ENCODE data around the gene ITGA2. TPM values are rescaled to one million over a fixed set of nuclear protein-coding genes. Genes with fewer than 3 reads are reported as not detected.

ITGA2 gene
- total RNA-seq, 2 donors from 2014 or later = 6.4 to 21.5 TPM

DNA sequence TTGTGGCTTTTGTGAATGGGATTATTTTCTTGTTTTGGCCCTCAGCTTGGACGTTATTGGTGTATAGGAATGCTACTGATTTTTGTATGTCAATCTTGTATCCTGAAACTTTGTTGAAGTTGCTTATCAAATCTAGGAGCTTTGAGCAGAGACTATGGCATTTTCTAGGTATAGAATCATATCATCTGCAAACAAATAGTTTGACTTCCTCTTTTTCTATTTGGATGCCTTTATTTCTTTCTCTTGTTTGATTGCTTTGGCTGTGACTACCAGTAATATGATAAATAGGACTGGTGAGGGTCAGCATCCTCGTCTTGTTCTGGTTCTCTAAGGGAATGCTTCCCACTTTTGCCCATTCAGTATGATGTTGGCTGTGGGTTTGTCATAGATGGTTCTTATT is 24.7 kb downstream of the ITGA2 start:
- no peak overlapping the region for H3K4me3 ChIP-seq
- DNase-seq (ENCODE audit: low spot score) = no peak
- H3K4me1 ChIP-seq (replicated peaks) = no peaks in the 10 kb centered on the region
- no peaks in the 10 kb centered on the region for H3K36me3 ChIP-seq
- intact Hi-C loops (cut with DNase I) = no loop called here
- no peaks in the 10 kb centered on the region for H3K9me3 ChIP-seq
- 91% methylated on average over 2 of the region's 2 CpGs for WGBS
- H3K27me3 ChIP-seq (replicated peaks; ENCODE audit: insufficient read depth) = no peaks in the 10 kb centered on the region
- TF ChIP-seq, protein P1, sequence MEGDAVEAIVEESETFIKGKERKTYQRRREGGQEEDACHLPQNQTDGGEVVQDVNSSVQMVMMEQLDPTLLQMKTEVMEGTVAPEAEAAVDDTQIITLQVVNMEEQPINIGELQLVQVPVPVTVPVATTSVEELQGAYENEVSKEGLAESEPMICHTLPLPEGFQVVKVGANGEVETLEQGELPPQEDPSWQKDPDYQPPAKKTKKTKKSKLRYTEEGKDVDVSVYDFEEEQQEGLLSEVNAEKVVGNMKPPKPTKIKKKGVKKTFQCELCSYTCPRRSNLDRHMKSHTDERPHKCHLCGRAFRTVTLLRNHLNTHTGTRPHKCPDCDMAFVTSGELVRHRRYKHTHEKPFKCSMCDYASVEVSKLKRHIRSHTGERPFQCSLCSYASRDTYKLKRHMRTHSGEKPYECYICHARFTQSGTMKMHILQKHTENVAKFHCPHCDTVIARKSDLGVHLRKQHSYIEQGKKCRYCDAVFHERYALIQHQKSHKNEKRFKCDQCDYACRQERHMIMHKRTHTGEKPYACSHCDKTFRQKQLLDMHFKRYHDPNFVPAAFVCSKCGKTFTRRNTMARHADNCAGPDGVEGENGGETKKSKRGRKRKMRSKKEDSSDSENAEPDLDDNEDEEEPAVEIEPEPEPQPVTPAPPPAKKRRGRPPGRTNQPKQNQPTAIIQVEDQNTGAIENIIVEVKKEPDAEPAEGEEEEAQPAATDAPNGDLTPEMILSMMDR (IDR thresholded peaks at IDR 0.05) = no peak
- TF ChIP-seq POLR2AphosphoS5 (IDR thresholded peaks at IDR 0.05) = no peak
- no peak for TF ChIP-seq POLR2A (IDR thresholded peaks at IDR 0.05)
- no peak overlapping the region for H3K27ac ChIP-seq

DNA sequence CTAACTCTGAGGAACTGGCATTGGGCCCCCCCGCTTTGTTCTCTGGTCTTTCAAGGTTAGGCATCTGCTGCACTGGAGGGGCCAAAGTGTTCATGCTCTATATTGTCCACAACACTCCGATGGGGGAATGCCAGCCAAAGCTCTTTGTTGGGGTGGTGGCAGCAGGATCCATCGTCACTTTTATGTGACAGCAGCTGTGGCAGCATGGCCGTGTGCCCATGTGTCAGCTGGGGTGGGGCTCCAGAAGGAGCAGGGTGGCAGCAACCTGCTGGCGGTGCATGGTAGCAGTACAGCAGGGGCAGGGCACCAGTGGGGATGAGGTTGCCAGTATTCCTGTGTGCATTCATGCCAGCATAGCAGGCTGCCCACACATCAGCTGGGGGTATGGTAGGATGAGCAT is 28.2 kb downstream of the ITGA2 start:
- intact Hi-C loops (cut with DNase I) = no loop called here
- DNase-seq (ENCODE audit: low spot score) = no peak
- TF ChIP-seq POLR2AphosphoS5 (IDR thresholded peaks at IDR 0.05) = no peak
- TF ChIP-seq POLR2A (IDR thresholded peaks at IDR 0.05) = no peak
- TF ChIP-seq, protein P1 (IDR thresholded peaks at IDR 0.05) = no peak
- Histone ChIP-seq H3K27ac (no peak overlapping the region), H3K9me3 (no peaks in the 10 kb centered on the region), H3K27me3 (replicated peaks; ENCODE audit: insufficient read depth) (no peaks in the 10 kb centered on the region), H3K36me3 (no peaks in the 10 kb centered on the region), H3K4me3 (no peak overlapping the region), H3K4me1 (replicated peaks) (no peaks in the 10 kb centered on the region)
- WGBS = 58% methylated on average over 5 of the region's 5 CpGs

DNA sequence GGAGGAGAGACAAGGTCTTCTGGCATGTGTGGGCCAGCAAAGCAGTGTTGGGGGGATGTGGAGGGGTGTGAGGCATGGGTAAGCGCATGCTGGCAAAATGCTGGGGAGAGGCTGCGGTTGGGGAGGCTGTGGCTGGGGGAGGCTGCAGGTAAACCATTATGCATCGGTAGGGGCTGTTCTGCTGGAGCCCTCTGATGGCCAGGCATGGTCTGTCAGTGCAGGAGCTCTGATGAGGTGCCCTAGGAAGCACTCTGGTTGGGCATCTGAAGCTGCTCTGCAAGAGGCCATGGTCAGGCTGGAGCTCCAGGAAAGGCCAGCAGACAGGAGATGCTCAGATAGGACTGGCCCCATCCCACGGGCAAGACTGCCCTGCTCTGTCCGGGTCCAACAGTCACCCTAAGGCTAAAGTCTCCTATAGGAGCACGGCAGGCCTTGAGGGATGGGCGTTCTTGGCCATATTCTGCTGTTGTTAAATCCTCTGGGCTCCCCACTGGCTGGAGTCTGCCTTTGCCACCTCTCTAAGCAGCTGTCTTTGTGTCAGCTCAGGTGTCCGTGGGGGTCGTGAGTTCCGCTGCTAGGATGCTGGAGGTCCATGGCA is 28.7 kb downstream of the ITGA2 start:
- H3K36me3 ChIP-seq = no peaks in the 10 kb centered on the region
- H3K4me3 ChIP-seq = no peak overlapping the region
- no peaks in the 10 kb centered on the region for H3K4me1 ChIP-seq (replicated peaks)
- intact Hi-C loops (cut with DNase I) = no loop called here
- DNase-seq (ENCODE audit: low spot score) = no peak
- H3K9me3 ChIP-seq = no peaks in the 10 kb centered on the region
- WGBS = 88% methylated on average over 10 of the region's 10 CpGs
- H3K27me3 ChIP-seq (replicated peaks; ENCODE audit: insufficient read depth) = no peaks in the 10 kb centered on the region
- no peak overlapping the region for H3K27ac ChIP-seq
- no peak for TF ChIP-seq POLR2AphosphoS5 (IDR thresholded peaks at IDR 0.05)
- TF ChIP-seq, protein P1 (IDR thresholded peaks at IDR 0.05) = no peak

DNA sequence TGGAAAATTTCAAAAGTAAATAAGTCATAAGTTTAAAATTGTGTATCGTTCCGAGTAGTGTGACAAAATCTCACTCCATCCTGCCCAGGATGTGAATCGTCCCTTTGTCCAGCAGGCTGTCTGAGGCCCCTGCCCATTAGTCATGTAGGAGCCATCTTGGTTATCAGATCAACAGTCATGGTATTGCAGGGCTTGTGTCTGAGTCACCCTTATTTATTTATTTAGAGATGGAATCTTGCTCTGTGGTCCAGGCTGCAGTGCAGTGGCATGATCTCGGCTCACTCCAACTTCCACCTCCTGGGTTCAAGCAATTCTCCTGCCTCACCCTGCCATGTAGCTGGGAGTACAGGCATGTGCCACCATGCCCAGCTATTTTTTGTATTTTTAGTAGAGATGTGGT is 30.2 kb downstream of the ITGA2 start:
- Histone ChIP-seq H3K36me3 (no peaks in the 10 kb centered on the region), H3K4me1 (replicated peaks) (no peaks in the 10 kb centered on the region), H3K4me3 (no peak overlapping the region), H3K27ac (no peak overlapping the region), H3K9me3 (no peaks in the 10 kb centered on the region), H3K27me3 (replicated peaks; ENCODE audit: insufficient read depth) (no peaks in the 10 kb centered on the region)
- no peak for TF ChIP-seq POLR2A (IDR thresholded peaks at IDR 0.05)
- TF ChIP-seq, protein P1 (IDR thresholded peaks at IDR 0.05) = no peak
- TF ChIP-seq POLR2AphosphoS5 (IDR thresholded peaks at IDR 0.05) = no peak
- intact Hi-C loops (cut with DNase I) = no loop called here
- no peak for DNase-seq (ENCODE audit: low spot score)
- WGBS = 81% methylated on average over 4 of the region's 4 CpGs

DNA sequence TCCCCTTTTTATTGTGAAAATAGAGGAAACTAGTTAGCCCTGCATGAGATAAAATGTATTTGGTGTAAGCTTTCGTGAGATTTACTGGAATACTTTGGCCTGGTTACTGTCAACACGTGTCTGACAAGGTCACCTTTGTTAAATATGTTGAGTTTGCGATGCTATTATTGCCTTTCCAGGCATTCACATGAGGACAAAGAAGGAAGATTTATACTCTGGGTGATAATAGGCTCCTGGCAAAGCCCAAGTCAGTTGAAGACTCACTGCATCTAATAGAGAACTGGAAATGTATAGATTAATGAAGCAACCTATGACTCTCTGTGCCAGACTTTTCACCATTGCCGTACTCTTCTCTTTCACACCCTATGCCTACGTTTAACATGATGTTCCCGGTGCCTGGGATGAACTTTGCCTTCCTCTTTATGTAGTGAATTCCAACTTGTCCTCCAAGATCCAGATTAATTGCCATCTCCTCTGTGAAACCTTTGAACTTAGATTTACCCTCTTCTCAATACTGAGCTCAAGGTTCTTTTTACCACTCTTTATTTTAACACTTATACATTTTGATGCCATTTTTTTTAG is 33.9 kb downstream of the ITGA2 start:
- intact Hi-C loops (cut with DNase I) = no loop called here
- no peak for TF ChIP-seq POLR2A (IDR thresholded peaks at IDR 0.05)
- no peak for TF ChIP-seq POLR2AphosphoS5 (IDR thresholded peaks at IDR 0.05)
- TF ChIP-seq, protein P1 (IDR thresholded peaks at IDR 0.05) = no peak
- no peak for DNase-seq (ENCODE audit: low spot score)
- H3K27ac ChIP-seq = no peak overlapping the region
- H3K27me3 ChIP-seq (replicated peaks; ENCODE audit: insufficient read depth) = no peaks in the 10 kb centered on the region
- H3K4me3 ChIP-seq = no peak overlapping the region
- 50% methylated on average over 6 of the region's 6 CpGs for WGBS
- H3K4me1 ChIP-seq (replicated peaks) = no peaks in the 10 kb centered on the region
- no peaks in the 10 kb centered on the region for H3K36me3 ChIP-seq
- no peaks in the 10 kb centered on the region for H3K9me3 ChIP-seq

All from prostate gland (tissue), 2 donors.